Upper lobe of left lung (tissue), 6 donors: ENCODE measurements around the gene ADAMTSL3. TPM values are rescaled to one million over a fixed set of nuclear protein-coding genes. Genes with fewer than 3 reads are reported as not detected.

Experiments
- ATAC-seq, 2 donors: fragments of 200-7000 bp; cut with Tn5 transposase; one replicate each; pipeline ENCODE4 v1.9.1; 2022; ENCODE audit warnings: mild to moderate bottlenecking in 2 of 2, moderate library complexity in 2 of 2; ENCODE audit not compliant: low FRiP score in 2 of 2
- DNase-seq, 2 donors: peaks; one replicate each; pipeline ENCODE4 v3.0.0-alpha.2; 2019 to 2020
- H3K27ac ChIP-seq, 4 donors: fragments of 200-600 bp; sonication (generic); one replicate each; pipeline ENCODE4 v1.5.1; 2016 to 2019
- H3K27me3 ChIP-seq, 4 donors: fragments of 200-600 bp; sonication (generic); one replicate each; pipeline ENCODE4 v1.5.1; 2017 to 2019
- H3K36me3 ChIP-seq, 4 donors: fragments of 200-600 bp; sonication (generic); one replicate each; pipeline ENCODE4 v1.5.1; 2016 to 2019
- H3K4me1 ChIP-seq, 4 donors: fragments of 200-600 bp; sonication (generic); one replicate each; pipeline ENCODE4 v1.5.1; 2018 to 2019
- H3K4me3 ChIP-seq, 4 donors: fragments of 200-600 bp; sonication (generic); one replicate each; pipeline ENCODE4 v1.5.1; 2017 to 2019; ENCODE audit warnings: mild to moderate bottlenecking in 2 of 4, moderate library complexity in 1 of 4
- H3K9me3 ChIP-seq, 4 donors: fragments of 200-600 bp; sonication (generic); one replicate each; pipeline ENCODE4 v1.5.1; 2018 to 2019
- EP300 ChIP-seq, 4 donors: sonication (generic); formaldehyde crosslinking; IDR thresholded peaks; one replicate each; pipeline ENCODE4 v1.5.1; 2017; ENCODE audit warnings: antibody characterized with exemption in 4 of 4, control low read depth in 2 of 4
- POLR2A ChIP-seq, 4 donors: fragments of 450-650 bp; IDR thresholded peaks; one replicate each; pipeline ENCODE4 v1.5.1; 2016 to 2017; ENCODE audit warnings: antibody characterized with exemption in 4 of 4, mild to moderate bottlenecking in 2 of 4
- POLR2AphosphoS5 ChIP-seq, 2 donors: sonication (generic); formaldehyde crosslinking; IDR thresholded peaks; one replicate each; pipeline ENCODE4 v1.5.1; 2017; ENCODE audit warnings: antibody characterized with exemption in 2 of 2
- WGBS, 2 donors: methylation state at CpG; one replicate each; pipeline ENCODE4 v1.1.5; 2017 to 2018; 5-methylcytosine and 5-hydroxymethylcytosine counted together
- total RNA-seq, 6 donors: library from RNA; depleted of rRNA in 4 of 6; stranded (reverse); fragments of >200 nt in 4 of 6; gene quantifications; one replicate each; pipeline versions ENCODE4 v1.1.0 to v1.2.1, GENCODE V29; 2016 to 2021
- TF ChIP-seq, protein P1 (sequence below), 6 experiments: fragments of 450-650 bp in 4 of 6; fragments of 200-600 bp in 2 of 6; sonication (generic) in 2 of 6; IDR thresholded peaks; one replicate each; pipeline ENCODE4 v1.5.1; 2016 to 2019; ENCODE audit warnings: antibody characterized with exemption in 6 of 6
- donor health status: DM: no; HTN: no; CAD: no; lungs with moderate emphysema.
- donor health status: DM: no; HTN: yes; CAD: no; lungs with severe emphysema.

ADAMTSL3 gene
- total RNA-seq, 6 donors from 2014 or later = 8.8 to 22.2 (median 11.7) TPM

DNA sequence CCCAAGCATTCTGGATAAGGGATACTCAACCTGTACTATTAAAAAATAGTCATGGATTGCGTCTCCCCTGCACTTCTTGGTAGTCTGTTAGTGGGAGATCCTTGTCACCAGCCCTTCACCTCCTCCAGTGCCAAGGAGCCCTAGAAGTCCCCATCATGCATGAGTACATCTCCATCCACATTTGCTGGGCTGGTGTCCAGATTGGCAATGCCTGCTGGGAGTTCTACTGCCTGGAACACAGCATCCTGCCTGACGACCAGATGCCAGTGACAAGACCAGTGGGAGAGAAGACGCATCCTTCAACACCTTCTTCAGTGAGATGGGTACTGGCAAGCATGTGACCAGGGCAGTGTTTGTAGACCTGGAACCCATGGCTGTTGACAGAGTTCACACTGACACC lies 85.7 kb downstream of the ADAMTSL3 start:
- TF ChIP-seq POLR2A (IDR thresholded peaks at IDR 0.05) = no peak
- TF ChIP-seq EP300 (IDR thresholded peaks at IDR 0.05) = no peak
- Histone ChIP-seq H3K9me3 (no peaks in the 10 kb centered on the region), H3K4me1 (no peaks in the 10 kb centered on the region), H3K27ac (no peak overlapping the region), H3K4me3 (no peak overlapping the region), H3K27me3 (no peaks in the 10 kb centered on the region), H3K36me3 (no peaks in the 10 kb centered on the region)
- DNase-seq = no peak
- 60 to 96% methylated on average over 2 to 3 of the region's 3 CpGs for WGBS, 2 donors
- ATAC-seq = no peak

DNA sequence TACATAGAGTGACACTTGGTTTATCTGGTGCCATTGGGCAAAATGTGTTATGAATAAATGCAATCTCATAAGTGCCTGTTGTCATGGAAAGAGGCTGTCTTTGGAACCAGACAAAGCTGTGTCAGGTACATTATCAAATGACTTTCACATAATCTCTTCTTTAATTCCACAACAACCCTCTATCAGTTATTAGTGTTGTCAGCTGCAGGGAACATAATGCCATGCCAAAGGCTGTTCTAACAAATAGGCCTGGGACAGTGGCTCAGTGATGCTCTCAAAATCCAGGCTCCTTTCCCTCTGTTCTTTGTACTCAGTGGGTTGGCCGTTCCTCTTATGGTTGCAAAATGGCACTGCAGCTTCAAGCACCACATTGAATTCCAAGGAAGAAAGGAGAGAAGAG lies 91.8 kb downstream of the ADAMTSL3 start:
- DNase-seq = no peak
- TF ChIP-seq EP300 (IDR thresholded peaks at IDR 0.05) = no peak
- TF ChIP-seq POLR2AphosphoS5 (IDR thresholded peaks at IDR 0.05) = no peak
- TF ChIP-seq, protein P1, sequence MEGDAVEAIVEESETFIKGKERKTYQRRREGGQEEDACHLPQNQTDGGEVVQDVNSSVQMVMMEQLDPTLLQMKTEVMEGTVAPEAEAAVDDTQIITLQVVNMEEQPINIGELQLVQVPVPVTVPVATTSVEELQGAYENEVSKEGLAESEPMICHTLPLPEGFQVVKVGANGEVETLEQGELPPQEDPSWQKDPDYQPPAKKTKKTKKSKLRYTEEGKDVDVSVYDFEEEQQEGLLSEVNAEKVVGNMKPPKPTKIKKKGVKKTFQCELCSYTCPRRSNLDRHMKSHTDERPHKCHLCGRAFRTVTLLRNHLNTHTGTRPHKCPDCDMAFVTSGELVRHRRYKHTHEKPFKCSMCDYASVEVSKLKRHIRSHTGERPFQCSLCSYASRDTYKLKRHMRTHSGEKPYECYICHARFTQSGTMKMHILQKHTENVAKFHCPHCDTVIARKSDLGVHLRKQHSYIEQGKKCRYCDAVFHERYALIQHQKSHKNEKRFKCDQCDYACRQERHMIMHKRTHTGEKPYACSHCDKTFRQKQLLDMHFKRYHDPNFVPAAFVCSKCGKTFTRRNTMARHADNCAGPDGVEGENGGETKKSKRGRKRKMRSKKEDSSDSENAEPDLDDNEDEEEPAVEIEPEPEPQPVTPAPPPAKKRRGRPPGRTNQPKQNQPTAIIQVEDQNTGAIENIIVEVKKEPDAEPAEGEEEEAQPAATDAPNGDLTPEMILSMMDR (IDR thresholded peaks at IDR 0.05) = no peak
- TF ChIP-seq POLR2A (IDR thresholded peaks at IDR 0.05) = no peak
- no peak for ATAC-seq
- no peak overlapping the region for H3K27ac ChIP-seq
- H3K4me1 ChIP-seq = peaks cover 0 to 7% (median 0%) of the 10 kb centered on the region in 4 donors
- H3K4me3 ChIP-seq = no peak overlapping the region
- H3K27me3 ChIP-seq = no peaks in the 10 kb centered on the region
- 84 to 100% methylated on average over 1 of the region's 1 CpG for WGBS, 2 donors
- H3K9me3 ChIP-seq = no peaks in the 10 kb centered on the region
- no peaks in the 10 kb centered on the region for H3K36me3 ChIP-seq

DNA sequence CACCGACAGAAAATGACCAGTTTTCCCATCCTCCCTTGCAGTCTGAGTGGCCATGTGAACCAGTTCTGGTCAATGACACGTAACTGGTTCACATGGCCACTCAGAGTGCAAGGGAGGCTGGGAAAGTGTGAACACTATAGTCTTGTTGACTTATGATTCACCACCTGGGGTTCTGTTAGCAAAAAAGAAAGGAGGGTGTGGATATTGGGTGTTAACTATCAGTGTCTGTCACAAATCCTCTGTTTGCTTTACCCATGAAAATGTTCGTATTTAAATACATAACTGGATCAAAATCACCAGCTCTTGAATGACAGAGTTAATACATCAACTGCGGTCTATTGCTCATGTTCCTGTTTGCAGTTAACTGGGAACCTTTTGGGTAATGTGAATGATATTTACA lies 92.3 kb downstream of the ADAMTSL3 start:
- Histone ChIP-seq H3K27me3 (no peaks in the 10 kb centered on the region), H3K9me3 (no peaks in the 10 kb centered on the region), H3K4me3 (no peak overlapping the region), H3K27ac (peak overlapping the region in 1 of 4 donors; percentile 23), H3K36me3 (no peaks in the 10 kb centered on the region), H3K4me1 (peaks cover 0 to 7% (median 0%) of the 10 kb centered on the region in 4 donors)
- no peak for TF ChIP-seq POLR2AphosphoS5 (IDR thresholded peaks at IDR 0.05)
- TF ChIP-seq, protein P1 (IDR thresholded peaks at IDR 0.05) = no peak
- TF ChIP-seq POLR2A (IDR thresholded peaks at IDR 0.05) = no peak
- TF ChIP-seq EP300 (IDR thresholded peaks at IDR 0.05) = no peak
- 77 to 83% methylated on average over 4 of the region's 4 CpGs for WGBS, 2 donors
- DNase-seq = no peak
- no peak for ATAC-seq

DNA sequence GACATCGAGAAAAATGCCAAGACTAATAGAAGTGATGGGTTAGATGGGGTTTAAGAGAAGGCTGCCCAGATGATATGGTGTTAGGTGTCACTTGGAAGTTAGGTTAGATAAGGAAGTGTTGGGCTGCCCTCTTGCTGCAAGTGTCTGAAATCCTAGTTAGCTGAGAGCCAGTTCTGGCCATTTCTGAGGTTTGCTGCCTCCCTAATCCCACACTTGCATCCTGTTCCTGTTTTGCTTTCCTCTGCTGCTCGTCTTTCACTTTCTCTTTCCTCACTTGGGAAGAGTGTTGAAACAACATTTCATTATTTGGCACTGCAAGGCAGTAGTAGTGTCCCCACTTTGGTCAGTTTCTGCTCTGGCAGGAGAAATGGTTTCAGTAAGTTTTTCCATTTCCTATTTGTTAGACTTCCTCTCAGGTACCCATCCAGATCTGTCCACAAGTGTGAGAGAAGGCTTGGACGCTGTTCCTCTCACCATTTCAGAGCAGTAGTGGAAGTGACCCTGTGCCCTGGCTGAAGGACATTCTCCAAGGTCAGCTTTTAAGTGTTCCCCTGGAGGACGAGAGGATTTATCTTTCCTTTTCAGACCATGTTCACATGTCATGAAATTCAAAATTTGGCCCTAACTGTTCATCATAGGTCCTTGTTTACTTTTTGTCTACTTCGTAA lies 93.3 kb downstream of the ADAMTSL3 start:
- H3K4me1 ChIP-seq = peaks cover 0 to 7% (median 0%) of the 10 kb centered on the region in 4 donors
- peak; percentile 43 to 83 for ATAC-seq
- peak overlapping the region in 3 of 4 donors; percentile 23 to 30 (median 26) for H3K27ac ChIP-seq
- no peaks in the 10 kb centered on the region for H3K9me3 ChIP-seq
- no peak for DNase-seq
- no peaks in the 10 kb centered on the region for H3K36me3 ChIP-seq
- H3K4me3 ChIP-seq = no peak overlapping the region
- TF ChIP-seq, protein P1 (IDR thresholded peaks at IDR 0.05) = peak in 2 of 6 experiments; percentile 17 to 19
- TF ChIP-seq POLR2A (IDR thresholded peaks at IDR 0.05) (no peak), POLR2AphosphoS5 (IDR thresholded peaks at IDR 0.05) (peak in 1 of 2 donors; percentile 19), EP300 (IDR thresholded peaks at IDR 0.05) (no peak)
- 42 to 44% methylated on average over 5 of the region's 5 CpGs for WGBS, 2 donors
- no peaks in the 10 kb centered on the region for H3K27me3 ChIP-seq

DNA sequence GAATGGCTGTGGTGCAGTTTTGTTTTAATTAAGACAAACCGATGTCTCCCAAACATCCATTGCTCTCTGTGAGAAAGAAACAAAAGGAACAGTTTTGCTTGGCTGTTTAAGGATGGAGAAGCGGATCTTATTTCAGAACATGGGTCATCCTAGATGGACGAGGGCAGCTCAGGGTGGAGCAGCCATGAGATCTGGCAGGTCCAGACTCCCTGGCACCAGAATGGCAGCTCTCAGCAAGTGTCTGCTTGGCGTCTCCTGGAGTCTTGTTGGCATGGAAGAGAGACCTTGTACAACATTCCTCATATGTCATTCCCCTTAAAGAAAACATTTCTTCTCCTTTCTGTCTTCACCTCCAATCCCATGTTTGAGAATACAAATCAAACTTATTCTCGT lies 93.8 kb downstream of the ADAMTSL3 start:
- H3K4me3 ChIP-seq = no peak overlapping the region
- WGBS, 2 donors = 63 to 75% methylated on average over 5 of the region's 5 CpGs
- TF ChIP-seq POLR2A (IDR thresholded peaks at IDR 0.05) = no peak
- no peak for TF ChIP-seq POLR2AphosphoS5 (IDR thresholded peaks at IDR 0.05)
- no peak for TF ChIP-seq EP300 (IDR thresholded peaks at IDR 0.05)
- H3K27ac ChIP-seq = peak overlapping the region in 2 of 4 donors; percentile 26 to 30
- H3K36me3 ChIP-seq = no peaks in the 10 kb centered on the region
- no peak for DNase-seq
- no peaks in the 10 kb centered on the region for H3K9me3 ChIP-seq
- peaks cover 0 to 7% (median 0%) of the 10 kb centered on the region in 4 donors for H3K4me1 ChIP-seq
- no peaks in the 10 kb centered on the region for H3K27me3 ChIP-seq
- no peak for ATAC-seq
